Stimulated activated CD8-positive, alpha-beta memory T cell treated with anti-CD3 and anti-CD28 coated beads, Interleukin-12 subunit alpha, Interleukin-12 subunit beta, amount 100 ng/mL, for 1 hour (primary cell): Measurements from ENCODE around the gene SPANXC.
"Not testable (repeated sequence)": the region's sequence is repeated elsewhere in the genome, so short reads cannot be mapped to it uniquely, and the experiment has no call there.

Experiments
- DNase-seq: peaks from one replicate; pipeline ENCODE4 v3.0.0-alpha.2; 2020; ENCODE audit warnings: low read depth

Gene SPANXC, protein sequence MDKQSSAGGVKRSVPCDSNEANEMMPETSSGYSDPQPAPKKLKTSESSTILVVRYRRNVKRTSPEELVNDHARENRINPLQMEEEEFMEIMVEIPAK

DNA sequence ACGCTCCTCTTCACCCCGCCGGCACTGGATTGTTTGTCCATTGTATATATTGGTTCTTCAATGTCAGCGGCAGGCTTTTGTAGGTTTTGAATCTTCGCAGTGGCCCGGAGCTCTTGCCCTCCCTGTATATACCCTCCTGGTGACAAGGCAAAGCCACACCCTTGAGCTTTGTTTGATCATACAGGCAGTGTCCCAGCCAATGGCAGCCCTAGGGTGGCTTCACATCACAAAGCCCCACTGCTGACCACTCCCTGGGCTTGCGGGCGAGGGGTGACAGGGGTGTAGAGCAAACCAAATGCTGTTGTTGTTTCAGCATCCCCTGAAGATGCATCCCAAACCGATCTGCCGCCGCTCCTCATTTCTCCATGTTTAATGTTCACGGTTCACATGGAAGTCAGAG lies at the start of gene SPANXC:
SPANXC (minus strand) TSS at position 101 of the 400 bp plus-strand sequence; CDS start at position 41, 60 bp downstream.
- DNase-seq, result not testable (repeated sequence)

DNA sequence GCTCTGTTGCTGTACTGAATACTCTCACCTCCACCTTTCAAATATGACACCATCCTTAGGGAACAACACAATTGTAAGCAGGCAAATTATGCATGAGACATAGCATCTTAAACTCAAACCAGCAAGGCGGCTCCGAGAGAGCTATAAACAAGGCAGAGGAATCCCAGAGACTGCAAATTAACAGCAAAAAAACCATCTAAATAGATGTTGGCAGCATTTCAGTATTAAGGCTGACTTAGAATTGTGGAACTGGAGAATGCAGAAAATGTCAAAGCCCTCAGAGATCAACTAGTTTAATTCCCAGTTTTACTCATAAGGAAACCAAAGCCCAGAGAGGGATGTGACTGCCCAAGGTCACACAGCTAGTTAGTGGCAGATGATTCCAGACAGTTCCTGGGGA lies 37.2 kb upstream of the SPANXC start:
- no peak for DNase-seq

- no peak for DNase-seq
Measured at GRCh38 chrX:141278306-141278705, 36.0 kb upstream of the SPANXC start.

DNA sequence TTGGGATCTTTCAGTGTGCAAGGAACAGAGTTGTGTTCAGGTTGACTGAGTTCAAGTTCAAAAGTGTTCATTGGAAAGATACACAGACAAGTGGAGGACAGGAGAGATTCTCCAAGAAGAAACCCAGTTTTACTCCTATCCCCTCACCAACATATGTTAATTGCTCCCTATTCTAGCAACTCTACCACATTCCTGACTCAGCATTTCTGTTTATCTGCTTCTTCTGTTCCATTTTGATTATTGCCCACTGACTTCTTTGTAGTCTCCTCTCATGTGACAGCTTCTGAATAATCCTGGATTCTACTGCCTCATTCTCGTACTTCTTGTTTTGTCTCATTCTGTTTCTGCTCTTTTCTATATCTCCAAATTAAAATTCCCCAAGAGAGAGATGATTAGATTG lies 15.8 kb upstream of the SPANXC start:
- DNase-seq, result no peak

- no peak for DNase-seq
Measured at GRCh38 chrX:141221611-141222010, 20.7 kb downstream of the SPANXC start.

DNA sequence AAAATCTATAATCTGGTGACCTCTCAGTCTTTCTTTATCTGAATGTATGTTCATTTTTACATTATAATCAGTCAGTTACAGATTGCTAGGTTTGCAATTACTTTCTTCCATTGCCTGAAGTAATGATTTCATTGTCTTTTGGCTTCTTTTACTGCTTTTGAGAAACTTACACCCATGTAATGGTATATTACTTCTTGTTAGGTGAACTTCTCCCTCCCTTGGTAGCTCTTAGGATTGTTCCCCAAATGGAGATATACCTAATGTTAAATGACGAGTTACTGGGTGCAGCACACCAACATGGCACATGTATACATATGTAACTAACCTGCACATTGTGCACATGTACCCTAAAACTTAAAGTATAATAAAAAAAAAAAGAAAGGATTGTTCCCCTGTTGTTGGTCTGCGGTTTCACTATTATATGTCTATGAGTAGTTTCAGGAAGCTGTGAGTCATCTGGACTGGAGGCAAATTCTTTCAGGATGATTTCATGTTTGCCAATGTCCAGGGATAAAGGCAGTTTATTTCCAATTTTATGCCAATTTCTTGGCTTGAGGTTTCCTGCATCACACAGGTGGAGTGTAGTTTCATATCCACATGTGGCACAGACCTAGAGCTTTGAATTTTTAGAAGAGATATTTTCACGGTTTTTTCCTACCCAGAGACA lies 21.8 kb downstream of the SPANXC start:
- no peak for DNase-seq

- DNase-seq, result no peak
Measured at GRCh38 chrX:141214196-141214595, 28.1 kb downstream of the SPANXC start.

GRCh38 chrX:141201962-141202361 lies 40.4 kb downstream of the SPANXC start:
- DNase-seq, result no peak
